H9 (cell line): ENCODE results near the gene PC. TPM values are rescaled to one million over a fixed set of nuclear protein-coding genes. Genes with fewer than 3 reads are reported as not detected.

ENCODE experiments used
- DNase-seq: peaks from one replicate; pipeline ENCODE4 v3.0.0-alpha.2; 2017
- H2AFZ ChIP-seq: one replicate; pipeline ENCODE4 v1.6.1; 2013; ENCODE audit warnings: mild to moderate bottlenecking, low read length, control low read depth, moderate library complexity
- H2AK5ac ChIP-seq: 2 replicates; pipeline ENCODE4 v1.6.1; 2013; ENCODE audit warnings: low read length, control low read depth, mixed read lengths; ENCODE audit not compliant: insufficient read length
- H2BK120ac ChIP-seq: one replicate; pipeline ENCODE4 v1.6.1; 2013; ENCODE audit warnings: low read depth, mild to moderate bottlenecking, low read length, control low read depth, inconsistent platforms; ENCODE audit not compliant: poor library complexity, severe bottlenecking
- H2BK12ac ChIP-seq: 2 replicates; pipeline ENCODE4 v1.6.1; 2013; ENCODE audit warnings: low read length, control low read depth, mixed read lengths, low read depth; ENCODE audit not compliant: insufficient read length
- H2BK15ac ChIP-seq: 2 replicates; pipeline ENCODE4 v1.6.1; 2013; ENCODE audit warnings: low read depth, low read length, control low read depth
- H2BK20ac ChIP-seq: one replicate; pipeline ENCODE4 v1.6.1; 2013; ENCODE audit warnings: low read depth, mild to moderate bottlenecking, low read length, control low read depth, inconsistent platforms; ENCODE audit not compliant: poor library complexity, severe bottlenecking
- H2BK5ac ChIP-seq: 2 replicates; pipeline ENCODE4 v1.6.1; 2013; ENCODE audit warnings: low read length, control low read depth, mixed read lengths; ENCODE audit not compliant: insufficient read length
- H3K14ac ChIP-seq: 2 replicates; pipeline ENCODE4 v1.6.1; 2013; ENCODE audit warnings: low read length, control low read depth; ENCODE audit not compliant: insufficient read depth
- H3K18ac ChIP-seq: 2 replicates; pipeline ENCODE4 v1.6.1; 2013; ENCODE audit warnings: low read depth, mild to moderate bottlenecking, mixed read lengths, low read length, control low read depth; ENCODE audit not compliant: insufficient read length
- H3K23ac ChIP-seq: 2 replicates; pipeline ENCODE4 v1.6.1; 2013; ENCODE audit warnings: low read length, control low read depth, mixed read lengths, low read depth; ENCODE audit not compliant: insufficient read length
- H3K23me2 ChIP-seq: 2 replicates; pipeline ENCODE4 v1.6.1; 2013; ENCODE audit warnings: low read depth, mild to moderate bottlenecking, mixed read lengths, low read length, control low read depth; ENCODE audit not compliant: insufficient read length, poor library complexity, severe bottlenecking
- H3K27ac ChIP-seq: 2 replicates; pipeline ENCODE4 v1.5.1; 2013; ENCODE audit warnings: low read length, control low read depth, mixed read lengths, low read depth; ENCODE audit not compliant: insufficient read length
- H3K27me3 ChIP-seq: 2 replicates; pipeline ENCODE4 v1.6.1; 2013; ENCODE audit warnings: low read length, control low read depth, inconsistent platforms; ENCODE audit not compliant: insufficient read depth
- H3K4ac ChIP-seq: 2 replicates; pipeline ENCODE4 v1.6.1; 2013; ENCODE audit warnings: low read depth, mild to moderate bottlenecking, control low read depth, inconsistent platforms, low read length, moderate library complexity
- H3K4me1 ChIP-seq: 2 replicates; pipeline ENCODE4 v1.6.1; 2013; ENCODE audit warnings: low read length, control low read depth, inconsistent platforms; ENCODE audit not compliant: insufficient read depth
- H3K4me2 ChIP-seq: 2 replicates; pipeline ENCODE4 v1.6.1; 2013; ENCODE audit warnings: low read length, control low read depth, mixed read lengths; ENCODE audit not compliant: insufficient read length, insufficient read depth
- H3K56ac ChIP-seq: 2 replicates; pipeline ENCODE4 v1.6.1; 2013; ENCODE audit warnings: low read depth, mild to moderate bottlenecking, mixed read lengths, low read length, control low read depth; ENCODE audit not compliant: insufficient read length
- H3K79me1 ChIP-seq: 2 replicates; pipeline ENCODE4 v1.6.1; 2013; ENCODE audit warnings: low read depth, mild to moderate bottlenecking, moderate library complexity, low read length, control low read depth, inconsistent platforms; ENCODE audit not compliant: insufficient read depth, poor library complexity, severe bottlenecking
- H3K79me2 ChIP-seq: 2 replicates; pipeline ENCODE4 v1.6.1; 2013; ENCODE audit warnings: low read length, control low read depth, inconsistent platforms; ENCODE audit not compliant: insufficient read depth
- H3K9ac ChIP-seq: 2 replicates; pipeline ENCODE4 v1.6.1; 2013; ENCODE audit warnings: low read length, control low read depth, mixed read lengths; ENCODE audit not compliant: insufficient read length; ENCODE audit errors: extremely low read depth
- H3K9me3 ChIP-seq: one replicate; pipeline ENCODE4 v1.6.1; 2013; ENCODE audit warnings: low read depth, low read length, inconsistent platforms; ENCODE audit not compliant: control insufficient read depth
- H3T11ph ChIP-seq: one replicate; pipeline ENCODE4 v1.6.1; 2013; ENCODE audit warnings: mild to moderate bottlenecking, low read length, control low read depth, inconsistent platforms
- H4K20me1 ChIP-seq: one replicate; pipeline ENCODE4 v1.6.1; 2013; ENCODE audit not compliant: control insufficient read depth, insufficient read length, insufficient read depth
- H4K5ac ChIP-seq: 2 replicates; pipeline ENCODE4 v1.6.1; 2013; ENCODE audit warnings: low read depth, mild to moderate bottlenecking, mixed read lengths, low read length, control low read depth; ENCODE audit not compliant: insufficient read length
- H4K8ac ChIP-seq: replicated peaks from 2 replicates; pipeline ENCODE4 v1.6.1; 2013; ENCODE audit warnings: low read length, control low read depth, mixed read lengths, low read depth; ENCODE audit not compliant: insufficient read length
- H4K91ac ChIP-seq: 2 replicates; pipeline ENCODE4 v1.6.1; 2013; ENCODE audit warnings: low read depth, mild to moderate bottlenecking, moderate library complexity, mixed read lengths, low read length, control low read depth; ENCODE audit not compliant: insufficient read length
- H3K27ac Mint-ChIP-seq, 3 experiments: 2 replicates in 2 of 3; 3 replicates in 1 of 3; pipeline ENCODE4 v1.8.0; 2020 to 2021; ENCODE audit warnings: mixed read lengths in 3 of 3, mild to moderate bottlenecking in 1 of 3, moderate library complexity in 1 of 3
- H3K27me3 Mint-ChIP-seq: 2 replicates; pipeline ENCODE4 v1.8.0; 2021; ENCODE audit warnings: low read depth, mild to moderate bottlenecking, moderate library complexity, mixed read lengths
- H3K36me3 Mint-ChIP-seq, 3 experiments: 2 replicates in 2 of 3; 3 replicates in 1 of 3; pipeline ENCODE4 v1.8.0; 2020 to 2021; ENCODE audit warnings: low read depth in 3 of 3, mixed read lengths in 3 of 3; ENCODE audit not compliant: insufficient read depth in 1 of 3
- H3K4me1 Mint-ChIP-seq, 2 experiments: 2 replicates each; pipeline ENCODE4 v1.8.0; 2020; ENCODE audit warnings: mixed read lengths in 2 of 2
- H3K4me3 Mint-ChIP-seq, 2 experiments: 2 replicates in 1 of 2; 3 replicates in 1 of 2; pipeline ENCODE4 v1.8.0; 2020 to 2021; ENCODE audit warnings: mild to moderate bottlenecking in 2 of 2, mixed read lengths in 2 of 2, moderate library complexity in 1 of 2
- H3K9me3 Mint-ChIP-seq, 2 experiments: 2 replicates in 1 of 2; 3 replicates in 1 of 2; pipeline ENCODE4 v1.8.0; 2020; ENCODE audit warnings: mild to moderate bottlenecking in 2 of 2, mixed read lengths in 2 of 2, moderate library complexity in 1 of 2
- WGBS: extraction: QIAGEN DNeasy Blood & Tissue Kit; methylation state at CpG from one replicate; pipeline ENCODE4 v1.1.7; 2013; ENCODE audit warnings: missing lambda C conversion rate, low lambda C conversion rate, mixed read lengths; ENCODE audit not compliant: insufficient read length; ENCODE audit errors: extremely low coverage; 5-methylcytosine and 5-hydroxymethylcytosine counted together
- total RNA-seq: library from RNA; stranded (reverse); gene quantifications from 2 replicates; pipeline ENCODE4 v1.2.1, GENCODE V29; 2021
- TF ChIP-seq, protein P1 (sequence below): fragments of 200-600 bp; sonication (generic); conservative IDR thresholded peaks from 3 replicates; pipeline ENCODE4 v1.8.0; 2021; ENCODE audit warnings: antibody characterized with exemption, mild to moderate bottlenecking

Gene PC
- total RNA-seq, 1 experiment from 2014 or later, result 32.6 TPM

DNA sequence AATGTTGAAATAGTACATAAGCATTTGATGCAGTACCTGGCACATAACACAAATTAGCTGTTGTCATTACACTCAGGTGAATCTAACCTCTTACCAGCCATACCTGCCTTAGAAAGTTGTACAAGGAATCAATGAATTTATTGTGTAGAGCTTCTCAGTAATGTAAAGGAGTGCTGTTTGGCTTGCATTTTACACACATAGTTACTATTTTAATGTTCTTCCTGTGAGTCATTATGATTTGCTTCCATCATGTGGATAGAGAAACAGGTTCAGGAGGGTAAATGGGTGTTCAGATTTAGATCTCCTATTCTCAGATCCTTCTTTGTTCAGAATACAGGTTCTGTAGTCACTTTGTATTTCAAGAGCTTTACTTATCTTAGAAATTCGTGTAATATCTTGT is 142.5 kb downstream of the PC start:
- H3K4ac ChIP-seq, result no peak overlapping the region
- peaks cover 41 to 47% of the 10 kb centered on the region in 2 experiments for H3K4me1 Mint-ChIP-seq
- H3K9me3 Mint-ChIP-seq, result no peaks in the 10 kb centered on the region
- no peak overlapping the region for H2BK5ac ChIP-seq
- no peak overlapping the region for H3K56ac ChIP-seq
- H2BK12ac ChIP-seq, result no peak overlapping the region
- H3K23me2 ChIP-seq, result no peaks in the 10 kb centered on the region
- DNase-seq, result no peak
- WGBS, result no CpG with 5 or more reads among the region's 1 CpG
- no peak overlapping the region for H2AK5ac ChIP-seq
- H3K4me3 Mint-ChIP-seq, result no peak overlapping the region
- H4K91ac ChIP-seq, result no peak overlapping the region
- H3K9me3 ChIP-seq, result no peaks in the 10 kb centered on the region
- no peak overlapping the region for H2BK15ac ChIP-seq
- H3K9ac ChIP-seq, result no peak overlapping the region
- H3K18ac ChIP-seq, result no peak overlapping the region
- no peaks in the 10 kb centered on the region for H3K27me3 Mint-ChIP-seq
- no peaks in the 10 kb centered on the region for H3K27me3 ChIP-seq
- TF ChIP-seq, protein P1, sequence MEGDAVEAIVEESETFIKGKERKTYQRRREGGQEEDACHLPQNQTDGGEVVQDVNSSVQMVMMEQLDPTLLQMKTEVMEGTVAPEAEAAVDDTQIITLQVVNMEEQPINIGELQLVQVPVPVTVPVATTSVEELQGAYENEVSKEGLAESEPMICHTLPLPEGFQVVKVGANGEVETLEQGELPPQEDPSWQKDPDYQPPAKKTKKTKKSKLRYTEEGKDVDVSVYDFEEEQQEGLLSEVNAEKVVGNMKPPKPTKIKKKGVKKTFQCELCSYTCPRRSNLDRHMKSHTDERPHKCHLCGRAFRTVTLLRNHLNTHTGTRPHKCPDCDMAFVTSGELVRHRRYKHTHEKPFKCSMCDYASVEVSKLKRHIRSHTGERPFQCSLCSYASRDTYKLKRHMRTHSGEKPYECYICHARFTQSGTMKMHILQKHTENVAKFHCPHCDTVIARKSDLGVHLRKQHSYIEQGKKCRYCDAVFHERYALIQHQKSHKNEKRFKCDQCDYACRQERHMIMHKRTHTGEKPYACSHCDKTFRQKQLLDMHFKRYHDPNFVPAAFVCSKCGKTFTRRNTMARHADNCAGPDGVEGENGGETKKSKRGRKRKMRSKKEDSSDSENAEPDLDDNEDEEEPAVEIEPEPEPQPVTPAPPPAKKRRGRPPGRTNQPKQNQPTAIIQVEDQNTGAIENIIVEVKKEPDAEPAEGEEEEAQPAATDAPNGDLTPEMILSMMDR, result no peak
- H4K5ac ChIP-seq, result no peak overlapping the region
- H3K4me2 ChIP-seq, result no peak overlapping the region
- H2BK120ac ChIP-seq, result no peak overlapping the region
- no peak overlapping the region for H3K23ac ChIP-seq
- H3K79me2 ChIP-seq, result no peaks in the 10 kb centered on the region
- no peak overlapping the region for H3K27ac ChIP-seq
- H2BK20ac ChIP-seq, result no peak overlapping the region
- H4K8ac ChIP-seq, result no peak overlapping the region
- H3K79me1 ChIP-seq, result no peaks in the 10 kb centered on the region
- H3K36me3 Mint-ChIP-seq, result peaks cover 0 to 26% (median 21%) of the 10 kb centered on the region in 3 experiments; a peak in 4 of 7 replicates
- no peak overlapping the region for H3T11ph ChIP-seq
- H4K20me1 ChIP-seq, result no peaks in the 10 kb centered on the region
- no peak overlapping the region for H3K14ac ChIP-seq
- peak overlapping the region in 1 of 3 experiments; percentile 37; a peak in 1 of 7 replicates for H3K27ac Mint-ChIP-seq
- no peak overlapping the region for H2AFZ ChIP-seq
- peaks cover 4% of the 10 kb centered on the region; the same call in 1 of the 2 replicates for H3K4me1 ChIP-seq
